Measurements from ENCODE around the gene COX8A. TPM values are rescaled to one million over a fixed set of nuclear protein-coding genes. Genes with fewer than 3 reads are reported as not detected.

The COX8A gene
- total RNA-seq, 1 experiment from 2014 or later, result 615 TPM

- intact Hi-C loops (cut with micrococcal nuclease; ENCODE audit: unreplicated experiment), result no loop called here
- ChIA-PET CTCF (interaction anchor here (1.4 kb wide), 1 partner anchor 143 kb away, joined by 5 read pairs; no protein-coding TSS in a partner anchor), POLR2A (ENCODE audit: low non-redundant PET) (no interaction called here)
- Histone ChIP-seq H3K4me1 (ENCODE audit: insufficient read depth, low read length, poor library complexity, severe bottlenecking) (peaks cover 38% of the 10 kb centered on the region), H3K36me3 (ENCODE audit: insufficient read depth, low read length, poor library complexity, severe bottlenecking) (no peaks in the 10 kb centered on the region), H3K9me3 (ENCODE audit: low read depth, low read length, poor library complexity, severe bottlenecking) (no peaks in the 10 kb centered on the region), H3K27ac (ENCODE audit: low read depth, low read length, poor library complexity, severe bottlenecking) (no peak overlapping the region), H3K27me3 (replicated peaks; ENCODE audit: insufficient read depth, low read depth, low read length, poor library complexity) (no peaks in the 10 kb centered on the region), H3K4me3 (ENCODE audit: low read depth, low read length, poor library complexity, severe bottlenecking) (no peak overlapping the region)
- no peak for DNase-seq (ENCODE audit: low spot score)
- BruUV-seq (replicated peaks), result no TSS peak
- TF ChIP-seq EZH2 (IDR thresholded peaks at IDR 0.05; ENCODE audit: borderline replicate concordance, low read depth, low read length, poor library complexity, severe bottlenecking), result no peak
- TF ChIP-seq, protein P1, sequence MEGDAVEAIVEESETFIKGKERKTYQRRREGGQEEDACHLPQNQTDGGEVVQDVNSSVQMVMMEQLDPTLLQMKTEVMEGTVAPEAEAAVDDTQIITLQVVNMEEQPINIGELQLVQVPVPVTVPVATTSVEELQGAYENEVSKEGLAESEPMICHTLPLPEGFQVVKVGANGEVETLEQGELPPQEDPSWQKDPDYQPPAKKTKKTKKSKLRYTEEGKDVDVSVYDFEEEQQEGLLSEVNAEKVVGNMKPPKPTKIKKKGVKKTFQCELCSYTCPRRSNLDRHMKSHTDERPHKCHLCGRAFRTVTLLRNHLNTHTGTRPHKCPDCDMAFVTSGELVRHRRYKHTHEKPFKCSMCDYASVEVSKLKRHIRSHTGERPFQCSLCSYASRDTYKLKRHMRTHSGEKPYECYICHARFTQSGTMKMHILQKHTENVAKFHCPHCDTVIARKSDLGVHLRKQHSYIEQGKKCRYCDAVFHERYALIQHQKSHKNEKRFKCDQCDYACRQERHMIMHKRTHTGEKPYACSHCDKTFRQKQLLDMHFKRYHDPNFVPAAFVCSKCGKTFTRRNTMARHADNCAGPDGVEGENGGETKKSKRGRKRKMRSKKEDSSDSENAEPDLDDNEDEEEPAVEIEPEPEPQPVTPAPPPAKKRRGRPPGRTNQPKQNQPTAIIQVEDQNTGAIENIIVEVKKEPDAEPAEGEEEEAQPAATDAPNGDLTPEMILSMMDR (conservative IDR thresholded peaks at IDR 0.05; ENCODE audit: low read depth, low read length), result no peak
Observed at GRCh38 chr11:64006398-64006797, 32.0 kb downstream of the COX8A start.

DNA sequence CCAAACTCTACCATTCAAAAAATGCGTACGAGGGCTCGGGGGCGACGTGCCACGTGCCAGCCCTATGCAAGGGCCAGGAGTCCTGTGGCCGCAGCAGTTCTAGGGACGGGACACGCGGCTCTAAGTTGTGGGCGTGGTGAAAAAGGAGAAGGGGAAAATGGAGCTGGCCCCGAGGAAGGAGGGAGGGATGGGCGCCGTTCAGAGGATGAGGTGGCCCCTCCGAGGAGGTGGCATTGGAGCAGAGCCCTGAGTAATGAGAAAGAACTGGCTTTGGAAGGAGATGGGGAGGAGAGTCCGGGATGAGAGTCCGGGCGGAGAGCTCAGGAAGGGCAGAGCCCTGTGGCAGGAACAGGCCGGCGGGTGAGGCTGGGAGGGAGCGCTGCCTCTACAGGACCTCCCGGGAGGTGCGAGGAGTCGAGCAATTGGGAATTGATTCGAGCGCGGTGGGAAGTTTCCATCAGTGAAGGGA is 32.8 kb downstream of the COX8A start:
- TF ChIP-seq, protein P1 (conservative IDR thresholded peaks at IDR 0.05; ENCODE audit: low read depth, low read length), result peak; percentile 28; the same call in 1 of the 2 replicates
- no peak for TF ChIP-seq EZH2 (IDR thresholded peaks at IDR 0.05; ENCODE audit: borderline replicate concordance, low read depth, low read length, poor library complexity, severe bottlenecking)
- CTCF ChIA-PET, result interaction anchor here (1.2 to 1.4 kb wide), 2 partner anchors 142 to 146 kb away, joined by 3 to 5 read pairs; no protein-coding TSS in a partner anchor
- no TSS peak for BruUV-seq (replicated peaks)
- peak; percentile 52 for DNase-seq (ENCODE audit: low spot score)
- Histone ChIP-seq H3K27ac (ENCODE audit: low read depth, low read length, poor library complexity, severe bottlenecking) (no peak overlapping the region), H3K4me3 (ENCODE audit: low read depth, low read length, poor library complexity, severe bottlenecking) (peak overlapping the region; percentile 22), H3K9me3 (ENCODE audit: low read depth, low read length, poor library complexity, severe bottlenecking) (no peaks in the 10 kb centered on the region), H3K27me3 (replicated peaks; ENCODE audit: insufficient read depth, low read depth, low read length, poor library complexity) (no peaks in the 10 kb centered on the region), H3K36me3 (ENCODE audit: insufficient read depth, low read length, poor library complexity, severe bottlenecking) (no peaks in the 10 kb centered on the region), H3K4me1 (ENCODE audit: insufficient read depth, low read length, poor library complexity, severe bottlenecking) (peaks cover 30% of the 10 kb centered on the region)
- intact Hi-C loops (cut with micrococcal nuclease; ENCODE audit: unreplicated experiment), result no loop called here
- POLR2A ChIA-PET (ENCODE audit: low non-redundant PET), result no interaction called here

DNA sequence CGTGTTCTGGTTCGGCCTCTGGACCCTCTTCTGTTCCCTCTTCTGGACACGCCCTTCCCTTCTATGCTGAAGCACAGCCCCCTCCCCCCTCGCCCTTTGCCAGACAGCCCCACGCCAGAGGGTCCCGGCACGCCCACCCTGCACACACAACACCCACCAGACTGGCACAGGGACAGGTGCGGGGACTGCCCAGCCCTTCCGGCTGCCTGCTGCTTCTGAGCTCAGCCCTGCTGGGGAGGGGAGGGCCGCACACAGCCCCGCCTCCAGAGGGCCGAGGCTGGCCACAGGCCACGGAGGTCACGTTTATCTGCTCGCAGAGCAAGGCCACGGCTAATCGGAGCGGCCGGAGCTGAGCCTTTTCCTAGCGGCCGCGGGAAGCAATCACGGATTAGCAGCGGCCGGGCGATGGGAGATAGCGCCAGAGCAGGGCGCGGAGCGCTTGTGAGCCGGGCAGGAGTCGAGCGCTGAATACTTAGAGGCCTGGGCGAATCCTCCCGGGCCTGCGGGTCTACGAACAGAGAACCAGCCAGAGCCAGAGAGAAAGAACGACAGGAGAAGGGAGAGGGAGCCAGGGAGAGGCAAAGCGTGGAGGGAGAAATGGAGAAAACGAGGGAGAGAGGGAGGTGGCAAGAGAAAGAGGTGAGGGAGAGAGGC is 33.3 kb downstream of the COX8A start:
- Histone ChIP-seq H3K4me3 (ENCODE audit: low read depth, low read length, poor library complexity, severe bottlenecking) (peak overlapping the region; percentile 22), H3K36me3 (ENCODE audit: insufficient read depth, low read length, poor library complexity, severe bottlenecking) (no peaks in the 10 kb centered on the region), H3K9me3 (ENCODE audit: low read depth, low read length, poor library complexity, severe bottlenecking) (no peaks in the 10 kb centered on the region), H3K4me1 (ENCODE audit: insufficient read depth, low read length, poor library complexity, severe bottlenecking) (peaks cover 29% of the 10 kb centered on the region), H3K27me3 (replicated peaks; ENCODE audit: insufficient read depth, low read depth, low read length, poor library complexity) (no peaks in the 10 kb centered on the region), H3K27ac (ENCODE audit: low read depth, low read length, poor library complexity, severe bottlenecking) (no peak overlapping the region)
- DNase-seq (ENCODE audit: low spot score), result peak; percentile 45
- ChIA-PET POLR2A (ENCODE audit: low non-redundant PET) (no interaction called here), CTCF (interaction anchor here (1.2 kb wide), 1 partner anchor 145 kb away, joined by 3 read pairs; no protein-coding TSS in a partner anchor)
- intact Hi-C loops (cut with micrococcal nuclease; ENCODE audit: unreplicated experiment), result no loop called here
- no peak for TF ChIP-seq EZH2 (IDR thresholded peaks at IDR 0.05; ENCODE audit: borderline replicate concordance, low read depth, low read length, poor library complexity, severe bottlenecking)
- BruUV-seq (replicated peaks), result no TSS peak
